H1 (cell line): ENCODE measurements around the gene CACNB1. TPM values are rescaled to one million over a fixed set of nuclear protein-coding genes. Genes with fewer than 3 reads are reported as not detected.
A peak's percentile ranks its signal among the peaks of the same experiment; 100 is the strongest.

ENCODE experiments used
- ASH2L ChIP-seq: fragments of 200-600, 300-600 bp; sonication (generic); IDR thresholded peaks from one replicate; pipeline ENCODE4 v1.7.1; 2017; ENCODE audit warnings: low read length
- CBX8 ChIP-seq: fragments of 300-800, 300-1000 bp; sonication (generic); IDR thresholded peaks from 2 replicates; pipeline ENCODE4 v1.7.1; 2016; ENCODE audit warnings: low read depth, low read length, borderline replicate concordance
- CTBP2 ChIP-seq: IDR thresholded peaks from 2 replicates; pipeline ENCODE4 v1.7.0; 2011; ENCODE audit warnings: borderline replicate concordance, mild to moderate bottlenecking, moderate library complexity, mixed read lengths, low read length; ENCODE audit not compliant: insufficient read depth, insufficient read length
- EP300 ChIP-seq, 2 experiments: IDR thresholded peaks; 1 replicate in 1 of 2; 2 replicates in 1 of 2; pipeline ENCODE4 v1.6.1; 2011 to 2012; ENCODE audit warnings: low read depth in 2 of 2, low read length in 2 of 2, mild to moderate bottlenecking in 2 of 2, borderline replicate concordance in 1 of 2, inconsistent platforms in 1 of 2, moderate library complexity in 1 of 2
- EZH2 ChIP-seq: fragments of 200-600 bp; sonication (generic); IDR thresholded peaks from 2 replicates; pipeline ENCODE4 v1.7.1; 2012; ENCODE audit warnings: low read depth, mild to moderate bottlenecking, moderate library complexity, low read length, inconsistent platforms; ENCODE audit not compliant: severe bottlenecking
- HDAC2 ChIP-seq, 2 experiments: fragments of 300-600 bp in 1 of 2; sonication (generic) in 1 of 2; IDR thresholded peaks; 2 replicates each; pipeline ENCODE4 v1.6.1; 2011 to 2012; ENCODE audit warnings: low read depth in 2 of 2, low read length in 2 of 2, mild to moderate bottlenecking in 2 of 2, moderate library complexity in 2 of 2, borderline replicate concordance in 1 of 2, inconsistent platforms in 1 of 2
- MAFK ChIP-seq: IDR thresholded peaks from 2 replicates; pipeline ENCODE4 v1.6.1; 2012; ENCODE audit warnings: low read depth, mild to moderate bottlenecking, improper control_type of control experiment, low read length
- NANOG ChIP-seq: IDR thresholded peaks from 2 replicates; pipeline ENCODE4 v1.6.1; 2011; ENCODE audit warnings: low read length, low read depth, mild to moderate bottlenecking, inconsistent platforms; ENCODE audit not compliant: insufficient read depth, poor library complexity, severe bottlenecking
- RFX5 ChIP-seq: IDR thresholded peaks from 2 replicates; pipeline ENCODE4 v1.6.1; 2011; ENCODE audit warnings: low read depth, low read length, improper control_type of control experiment, borderline replicate concordance
- SIX5 ChIP-seq: IDR thresholded peaks from 2 replicates; pipeline ENCODE4 v1.6.1; 2011; ENCODE audit warnings: mild to moderate bottlenecking, low read depth, low read length
- TAF1 ChIP-seq: IDR thresholded peaks from 2 replicates; pipeline ENCODE4 v1.6.1; 2011; ENCODE audit warnings: mild to moderate bottlenecking, low read depth, low read length
- TCF12 ChIP-seq: IDR thresholded peaks from 2 replicates; pipeline ENCODE4 v1.6.1; 2011; ENCODE audit warnings: low read depth, mild to moderate bottlenecking, low read length
- polyA plus RNA-seq, 7 experiments: library from polyadenylated mRNA; depleted of rRNA in 3 of 7; stranded (reverse) in 5 of 7; unstranded in 2 of 7; fragments of >200 nt in 5 of 7; fragments of 200-250 nt in 2 of 7; gene quantifications; 1 replicate in 5 of 7; 2 replicates in 1 of 7; 4 replicates in 1 of 7; pipeline versions ENCODE4 v1.2.1 to v1.2.3, GENCODE V29; 2011 to 2013; ENCODE audit warnings: missing spikeins in 2 of 7, mixed read lengths in 2 of 7
- total RNA-seq: library from RNA; stranded (reverse); fragmentation: NEBNext Ultra II Directional; extraction: Animal tissue kit (Norgen Biotek cat#: 25700); gene quantifications from 2 replicates; pipeline ENCODE4 v1.2.1, GENCODE V29; 2021
- TF ChIP-seq, protein P1 (sequence below): IDR thresholded peaks from 2 replicates; pipeline ENCODE4 v1.6.1; 2012; ENCODE audit warnings: inconsistent platforms
- TF ChIP-seq, protein P2 (sequence below): IDR thresholded peaks from 2 replicates; pipeline ENCODE4 v1.6.1; 2012; ENCODE audit warnings: inconsistent platforms

Gene CACNB1
- total and polyA plus RNA-seq, 2 of the 8 experiments (the other 6 are each of a cell fraction or from before 2014, with no cell fraction given): 7.2 to 17.8 TPM

DNA sequence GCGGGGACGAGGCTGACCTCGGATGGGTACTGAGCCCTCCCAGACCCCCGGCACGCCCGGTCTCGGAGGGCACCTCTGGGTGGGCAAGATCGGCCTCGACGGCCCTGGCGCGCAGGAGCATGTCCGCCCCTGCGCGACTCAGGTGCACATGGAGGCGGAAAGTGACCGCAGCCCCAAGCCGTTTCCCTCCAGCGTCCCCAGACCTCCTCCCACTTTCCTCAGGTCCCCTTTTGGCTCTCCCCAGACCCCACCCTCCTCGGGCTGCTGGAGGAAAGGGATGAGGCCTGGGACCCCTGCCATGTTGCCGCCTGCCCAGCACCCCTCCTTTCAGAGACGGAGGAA, 12.6 kb upstream of the CACNB1 start (continued):
- TF ChIP-seq, protein P1, sequence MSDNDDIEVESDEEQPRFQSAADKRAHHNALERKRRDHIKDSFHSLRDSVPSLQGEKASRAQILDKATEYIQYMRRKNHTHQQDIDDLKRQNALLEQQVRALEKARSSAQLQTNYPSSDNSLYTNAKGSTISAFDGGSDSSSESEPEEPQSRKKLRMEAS: peak; percentile 78
- TF ChIP-seq CTBP2 (no peak), RFX5 (no peak), CBX8 (no peak), TCF12 (no peak), TAF1 (no peak), EP300 (IDR thresholded peaks at IDR 0.05; ENCODE audit: borderline replicate concordance in 1 of 2, low read depth in 2 of 2, low read length in 2 of 2) (no peak), ASH2L (no peak), EZH2 (no peak), HDAC2 (IDR thresholded peaks at IDR 0.05; ENCODE audit: borderline replicate concordance in 1 of 2, low read depth in 2 of 2, low read length in 2 of 2) (no peak), SIX5 (no peak), NANOG (no peak), MAFK (no peak)
- TF ChIP-seq, protein P2, sequence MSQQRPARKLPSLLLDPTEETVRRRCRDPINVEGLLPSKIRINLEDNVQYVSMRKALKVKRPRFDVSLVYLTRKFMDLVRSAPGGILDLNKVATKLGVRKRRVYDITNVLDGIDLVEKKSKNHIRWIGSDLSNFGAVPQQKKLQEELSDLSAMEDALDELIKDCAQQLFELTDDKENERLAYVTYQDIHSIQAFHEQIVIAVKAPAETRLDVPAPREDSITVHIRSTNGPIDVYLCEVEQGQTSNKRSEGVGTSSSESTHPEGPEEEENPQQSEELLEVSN: peak; percentile 74
